ENCODE measurements around the gene REEP1.
"Not testable (repeated sequence)": the region's sequence is repeated elsewhere in the genome, so short reads cannot be mapped to it uniquely, and the experiment has no call there.

REEP1 gene

GRCh38 chr2:86223140-86223926 is 114.1 kb downstream of the REEP1 start:
- DNase-seq = no peak

GRCh38 chr2:86221066-86221684 is 116.3 kb downstream of the REEP1 start:
- peak; percentile 48 for DNase-seq

DNA sequence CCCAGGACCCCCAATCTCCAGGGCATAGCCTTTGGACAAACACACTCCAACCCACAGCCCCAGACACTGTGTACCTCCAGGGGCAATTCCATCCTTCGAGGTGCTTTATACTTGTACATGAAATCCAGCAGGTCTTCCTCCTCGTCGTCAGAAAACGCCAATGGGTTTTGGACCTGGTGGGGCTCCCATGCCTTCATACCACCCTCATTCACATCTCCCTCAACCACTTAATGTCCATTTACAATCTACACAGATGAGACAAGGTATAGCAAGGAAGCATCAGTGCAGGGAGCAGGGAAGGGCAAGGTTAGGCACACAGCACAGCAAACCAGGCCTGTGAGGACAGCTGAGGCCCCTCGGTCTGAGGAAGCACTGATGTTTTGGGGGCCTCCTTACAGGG is 117.5 kb downstream of the REEP1 start:
- no peak for DNase-seq

- DNase-seq = no peak
These were observed 119.3 kb downstream of the REEP1 start for GRCh38 chr2:86218124-86218523.

GRCh38 chr2:86216575-86217555 is 120.6 kb downstream of the REEP1 start:
- DNase-seq = no peak

GRCh38 chr2:86214503-86214832 is 123.0 kb downstream of the REEP1 start:
- no peak for DNase-seq

DNA sequence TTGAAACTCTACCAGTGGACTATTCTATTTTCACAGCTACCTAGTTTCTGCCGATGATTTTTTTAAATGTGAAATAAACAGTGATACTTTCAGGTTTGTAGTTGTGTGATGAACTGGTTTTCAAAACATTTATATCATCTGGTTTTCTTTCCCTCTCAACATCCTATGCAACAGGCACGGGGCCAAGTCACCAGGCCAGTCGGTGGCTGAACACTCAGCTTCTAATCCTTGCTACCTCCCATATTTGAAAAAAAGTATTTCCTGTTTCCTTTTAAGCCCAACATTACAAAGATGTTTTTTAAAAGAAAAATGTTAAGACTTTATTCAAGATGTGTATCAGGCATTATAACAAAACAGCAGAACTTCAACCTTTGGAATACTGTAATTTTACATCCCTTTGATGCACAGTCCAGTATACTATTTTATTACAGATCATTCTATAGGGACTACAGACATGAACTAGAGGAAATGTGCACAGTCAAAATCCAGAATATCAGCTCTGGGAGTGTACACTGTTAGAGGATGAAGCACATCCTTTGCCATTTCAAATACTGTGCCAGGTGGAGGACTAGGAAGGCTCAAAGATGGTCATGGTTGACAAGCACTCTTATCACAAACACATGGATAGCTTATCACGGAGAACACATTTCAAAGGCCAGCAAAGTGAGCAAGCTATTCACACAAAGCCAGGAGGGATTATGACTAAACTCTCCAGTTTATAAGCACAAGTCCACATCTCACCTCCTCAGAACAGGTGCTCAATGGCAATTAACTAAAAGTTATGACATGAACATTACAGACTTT is 123.5 kb downstream of the REEP1 start:
- DNase-seq = no peak

- no peak for DNase-seq
These were observed 124.4 kb downstream of the REEP1 start for GRCh38 chr2:86213056-86213455.

GRCh38 chr2:86211796-86212188 is 125.6 kb downstream of the REEP1 start:
- no peak for DNase-seq

DNA sequence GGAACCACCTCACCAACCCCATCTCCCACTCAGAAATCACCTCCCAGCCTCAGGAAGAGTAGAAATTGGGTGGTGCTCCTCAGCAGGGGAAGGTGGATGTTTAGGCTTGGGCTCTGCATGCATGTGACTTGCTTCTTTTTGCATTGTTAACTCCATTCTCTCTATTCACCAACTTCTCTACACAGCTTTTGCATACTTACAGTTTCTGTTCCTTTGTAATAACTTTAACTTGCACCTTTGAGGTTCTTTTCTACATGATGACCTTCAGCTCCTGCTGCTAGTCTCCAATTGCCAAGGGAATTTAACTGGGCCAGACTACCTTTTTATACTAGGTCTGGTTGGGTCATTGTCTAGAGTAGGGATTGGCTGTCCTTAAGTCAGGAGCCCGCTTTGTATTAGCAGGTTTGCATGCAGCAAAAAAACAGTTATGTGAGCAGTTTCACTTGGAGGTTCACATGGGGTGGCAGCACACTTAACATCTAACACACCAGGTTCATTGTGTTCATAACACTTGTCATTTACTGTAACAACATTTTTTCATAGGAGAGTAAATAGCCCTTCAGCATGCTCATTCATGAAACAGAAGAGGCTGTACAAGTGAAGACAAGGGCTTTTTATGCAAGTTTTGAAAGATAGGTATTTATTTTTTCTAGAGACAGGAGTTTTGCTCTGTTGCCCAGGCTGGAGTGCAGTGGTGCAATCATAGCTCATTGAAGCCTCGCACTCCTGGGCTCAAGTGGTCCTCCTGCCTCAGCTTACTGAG is 126.2 kb downstream of the REEP1 start:
- no peak for DNase-seq

- no peak for DNase-seq
These were observed 133.0 kb downstream of the REEP1 start for GRCh38 chr2:86204458-86204857.

GRCh38 chr2:86203614-86204013 is 133.8 kb downstream of the REEP1 start:
- no peak for DNase-seq

- no peak for DNase-seq
These were observed 134.7 kb downstream of the REEP1 start for GRCh38 chr2:86202702-86203101.

GRCh38 chr2:86202336-86202692 is 135.1 kb downstream of the REEP1 start:
- DNase-seq = no peak

DNA sequence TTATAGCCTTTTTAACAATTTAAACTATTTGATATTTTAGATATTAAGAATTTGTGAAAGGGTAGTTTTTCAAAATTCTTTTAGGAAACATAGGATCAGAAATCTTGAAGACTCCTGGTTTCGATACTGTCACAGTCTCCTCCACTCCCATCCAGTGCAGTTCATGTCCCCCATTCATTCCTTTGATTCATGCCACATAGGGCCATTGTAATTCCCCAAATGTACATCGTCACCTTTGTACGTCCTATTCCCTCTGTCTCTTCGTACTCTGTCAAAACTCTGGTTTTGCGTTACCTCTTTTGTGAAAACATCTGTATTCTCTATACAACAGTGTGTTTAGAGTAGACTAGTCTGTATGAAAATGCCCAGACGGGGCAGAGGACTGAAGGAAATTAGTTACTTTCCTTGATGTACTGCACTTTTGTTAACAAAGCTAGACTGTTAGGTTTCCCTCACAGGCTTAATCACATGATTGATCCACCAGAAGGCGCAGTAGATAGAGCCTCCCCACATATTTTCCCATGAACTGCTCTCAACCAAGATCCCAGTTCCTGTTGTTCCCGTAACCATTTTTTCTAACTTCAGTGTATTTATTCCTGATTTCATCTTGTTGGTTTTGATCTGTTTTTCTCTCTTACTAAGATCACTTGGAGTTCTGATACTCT is 135.6 kb downstream of the REEP1 start:
- no peak for DNase-seq

DNA sequence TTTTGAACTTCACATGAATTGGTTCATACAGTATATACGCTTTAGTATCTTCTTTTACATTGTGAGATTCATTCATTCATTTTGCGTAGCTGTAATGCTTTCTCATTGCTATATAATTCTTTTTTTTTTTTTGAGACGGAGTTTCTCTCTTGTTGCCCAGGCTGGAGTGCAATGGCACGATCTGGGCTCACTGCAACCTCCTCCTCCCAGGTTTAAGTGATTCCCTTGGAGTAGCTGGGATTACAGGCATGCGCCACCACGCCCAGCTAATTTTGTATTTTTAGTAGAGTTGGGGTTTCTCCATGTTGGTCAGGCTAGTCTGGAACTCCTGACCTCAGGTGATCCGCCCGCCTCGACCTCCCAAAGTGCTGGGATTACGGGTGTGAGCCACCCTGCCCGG is 136.9 kb downstream of the REEP1 start:
- not testable (repeated sequence) for DNase-seq

DNA sequence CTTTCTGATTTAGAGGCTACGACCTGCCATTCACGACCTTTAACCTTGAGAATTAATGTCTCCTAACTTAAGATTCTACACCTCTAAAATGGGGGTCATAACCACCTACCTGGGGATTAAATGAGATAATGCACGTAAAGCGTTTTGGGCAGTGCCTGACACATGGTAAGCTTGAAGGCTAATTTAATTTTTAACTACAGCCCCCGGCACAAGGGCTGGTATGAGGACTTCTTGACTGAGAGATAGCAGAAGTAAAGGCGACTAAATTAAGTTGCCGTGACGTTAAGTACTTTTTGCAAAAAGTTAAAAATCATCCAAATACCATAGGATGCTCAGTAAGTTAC is 137.6 kb downstream of the REEP1 start:
- DNase-seq = no peak

- no peak for DNase-seq
These were observed 141.5 kb downstream of the REEP1 start for GRCh38 chr2:86195808-86196387.

DNA sequence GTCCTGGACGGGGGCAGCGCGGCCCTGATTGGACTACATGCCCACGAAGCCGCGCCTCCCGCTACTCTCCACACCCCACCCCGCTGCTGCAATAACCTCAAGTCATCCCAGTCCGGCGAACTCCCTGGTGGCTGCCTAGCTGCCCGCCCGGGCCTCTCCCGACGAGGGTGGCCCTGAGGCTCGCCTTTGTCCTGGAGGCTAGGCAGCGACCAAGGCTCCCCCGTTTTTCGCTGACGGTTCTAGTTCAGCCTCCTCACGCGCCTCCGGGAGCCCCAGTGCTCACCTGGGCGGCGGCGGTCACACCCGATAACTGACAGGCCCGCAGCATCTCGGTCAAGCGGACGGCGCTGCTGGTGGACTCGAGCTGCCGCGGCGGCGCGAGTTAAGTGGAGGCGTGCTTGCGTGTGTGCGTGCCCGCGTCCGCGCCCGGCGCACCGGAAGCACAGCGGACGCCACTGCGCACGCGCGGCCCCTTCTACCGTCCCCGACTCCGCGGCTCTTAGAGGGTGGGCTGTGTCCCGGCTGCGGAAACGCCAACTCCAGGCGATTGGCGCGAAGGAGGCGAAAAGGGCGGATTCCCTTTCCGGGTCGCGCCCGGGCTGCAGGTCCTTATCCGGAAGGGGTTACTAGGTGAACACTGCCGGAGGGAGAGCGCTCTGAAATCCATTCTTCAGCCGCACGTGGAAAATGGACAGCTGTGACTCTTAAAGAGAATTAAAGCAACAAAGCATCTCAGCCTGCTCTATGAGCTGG is 142.2 kb downstream of the REEP1 start, which contains the start of gene IMMT:
Gene IMMT (minus strand): TSS at position 408 of the 753 bp plus-strand sequence. CDS start 80 bp downstream, at position 328.
- peak; percentile 88 for DNase-seq

DNA sequence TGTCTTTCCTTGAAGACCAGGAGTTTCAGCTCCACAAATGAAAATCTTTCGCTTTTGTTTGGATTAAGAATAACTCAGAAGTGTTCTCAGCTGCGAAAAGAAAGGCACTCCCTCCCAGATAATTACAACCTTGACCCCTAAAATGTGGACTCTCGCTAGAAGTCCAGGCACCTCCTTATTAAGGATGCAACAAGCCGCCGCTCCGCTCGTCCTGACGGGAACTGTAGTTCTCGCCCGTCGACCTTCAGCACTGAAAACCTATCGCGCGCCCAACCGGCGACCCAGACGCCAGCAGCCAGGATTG is 142.7 kb downstream of the REEP1 start:
- no peak for DNase-seq
